Astrocyte (in vitro differentiated cells and primary cell): Measurements from ENCODE around the gene MEMO1.

Experiments
- CTCF ChIP-seq: IDR thresholded peaks from 2 replicates; pipeline ENCODE4 v1.5.1; 2011; ENCODE audit warnings: low read depth, mild to moderate bottlenecking, inconsistent platforms, low read length, moderate library complexity; ENCODE audit not compliant: insufficient read depth
- EZH2 ChIP-seq: IDR thresholded peaks from 2 replicates; pipeline ENCODE4 v1.6.1; 2012; ENCODE audit warnings: mild to moderate bottlenecking, low read length, inconsistent platforms; ENCODE audit not compliant: insufficient read depth

- no peak for TF ChIP-seq CTCF
- TF ChIP-seq EZH2: no peak
Measured at GRCh38 chr2:32058130-32058529, 47.3 kb upstream of the MEMO1 start.
